ENCODE data around the gene NSRP1.
A peak's percentile ranks its signal among the peaks of the same experiment; 100 is the strongest.

Gene NSRP1

DNA sequence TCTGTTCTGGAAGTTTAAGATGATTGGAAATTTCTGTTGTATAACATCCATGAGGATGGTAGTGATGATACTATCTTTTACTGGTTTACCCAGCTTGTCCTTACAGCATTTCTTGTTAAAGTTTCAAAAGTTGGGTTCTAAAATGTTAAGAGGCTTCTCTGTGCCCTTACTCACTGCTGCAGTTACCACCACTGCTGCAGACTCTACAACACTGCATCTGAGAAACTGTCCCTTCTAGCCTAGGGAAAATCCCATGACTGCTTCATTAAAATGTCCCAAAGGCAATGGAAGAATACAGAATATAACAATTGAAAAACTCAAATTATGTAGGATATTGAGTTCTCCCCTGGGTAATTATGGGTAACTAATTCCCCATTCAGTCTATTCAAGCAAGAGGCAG is 3.8 kb upstream of the NSRP1 start:
- H3F3A ChIP-seq (ENCODE audit: insufficient read depth, low read length): peaks cover 16% of the 10 kb centered on the region
- no peaks in the 10 kb centered on the region for H3K27me3 ChIP-seq (replicated peaks; ENCODE audit: insufficient read depth, low read length)
- H3K36me3 ChIP-seq (replicated peaks; ENCODE audit: insufficient read depth, low read length): no peaks in the 10 kb centered on the region
- H3K79me2 ChIP-seq (ENCODE audit: low read length): peaks cover 12% of the 10 kb centered on the region
- peak overlapping the region; percentile 21 for H3K4me3 ChIP-seq (ENCODE audit: low read length)
- H4K20me1 ChIP-seq (ENCODE audit: insufficient read depth, low read length): no peaks in the 10 kb centered on the region
- peaks cover 20% of the 10 kb centered on the region for H3K4me1 ChIP-seq (ENCODE audit: low read length)
- peak overlapping the region; percentile 52 for H3K27ac ChIP-seq (ENCODE audit: low read length)
- no peaks in the 10 kb centered on the region for H3K9me3 ChIP-seq (replicated peaks; ENCODE audit: insufficient read depth, low read length)
- no peaks in the 10 kb centered on the region for H3K9me2 ChIP-seq (replicated peaks; ENCODE audit: insufficient read depth, low read length)
- peak overlapping the region; percentile 59 for H3K4me2 ChIP-seq (ENCODE audit: low read depth, low read length)
- H2AFZ ChIP-seq (ENCODE audit: low read length): peak overlapping the region; percentile 48
- DNase-seq: peak; percentile 14
- H3K9ac ChIP-seq (ENCODE audit: low read length): peak overlapping the region; percentile 1; the same call in 1 of the 2 replicates
- TF ChIP-seq, protein P1, sequence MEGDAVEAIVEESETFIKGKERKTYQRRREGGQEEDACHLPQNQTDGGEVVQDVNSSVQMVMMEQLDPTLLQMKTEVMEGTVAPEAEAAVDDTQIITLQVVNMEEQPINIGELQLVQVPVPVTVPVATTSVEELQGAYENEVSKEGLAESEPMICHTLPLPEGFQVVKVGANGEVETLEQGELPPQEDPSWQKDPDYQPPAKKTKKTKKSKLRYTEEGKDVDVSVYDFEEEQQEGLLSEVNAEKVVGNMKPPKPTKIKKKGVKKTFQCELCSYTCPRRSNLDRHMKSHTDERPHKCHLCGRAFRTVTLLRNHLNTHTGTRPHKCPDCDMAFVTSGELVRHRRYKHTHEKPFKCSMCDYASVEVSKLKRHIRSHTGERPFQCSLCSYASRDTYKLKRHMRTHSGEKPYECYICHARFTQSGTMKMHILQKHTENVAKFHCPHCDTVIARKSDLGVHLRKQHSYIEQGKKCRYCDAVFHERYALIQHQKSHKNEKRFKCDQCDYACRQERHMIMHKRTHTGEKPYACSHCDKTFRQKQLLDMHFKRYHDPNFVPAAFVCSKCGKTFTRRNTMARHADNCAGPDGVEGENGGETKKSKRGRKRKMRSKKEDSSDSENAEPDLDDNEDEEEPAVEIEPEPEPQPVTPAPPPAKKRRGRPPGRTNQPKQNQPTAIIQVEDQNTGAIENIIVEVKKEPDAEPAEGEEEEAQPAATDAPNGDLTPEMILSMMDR (IDR thresholded peaks at IDR 0.05; ENCODE audit: low read length): no peak
- TF ChIP-seq EZH2 (optimal IDR thresholded peaks at IDR 0.05; ENCODE audit: low read depth, low read length) (no peak), EZH2phosphoT487 (IDR thresholded peaks at IDR 0.05; ENCODE audit: low read length) (no peak)

DNA sequence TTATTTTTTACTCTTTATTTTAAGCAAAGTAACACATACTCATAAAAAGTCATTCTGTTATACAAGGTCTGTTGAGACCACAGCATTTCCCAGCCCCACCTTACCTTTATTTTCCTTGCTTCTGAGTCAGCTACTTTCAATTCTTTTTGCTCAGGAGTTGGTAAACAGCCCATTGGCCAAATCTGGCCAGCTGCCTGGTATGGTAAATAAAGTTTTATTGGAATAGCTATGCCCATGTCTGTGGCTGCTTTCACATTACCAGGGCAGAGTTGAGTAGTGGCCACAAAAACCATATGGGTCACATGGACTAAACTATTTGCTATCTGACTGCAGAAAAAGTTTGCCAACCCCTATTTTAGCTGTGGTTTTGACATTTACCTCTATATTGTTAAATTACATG is 3.4 kb upstream of the NSRP1 start:
- Histone ChIP-seq H4K20me1 (ENCODE audit: insufficient read depth, low read length) (no peaks in the 10 kb centered on the region), H3K9me3 (replicated peaks; ENCODE audit: insufficient read depth, low read length) (no peaks in the 10 kb centered on the region), H3K4me1 (ENCODE audit: low read length) (peaks cover 24% of the 10 kb centered on the region), H3K27ac (ENCODE audit: low read length) (peak overlapping the region; percentile 52; the same call in 1 of the 2 replicates), H3K79me2 (ENCODE audit: low read length) (peaks cover 16% of the 10 kb centered on the region), H3K4me3 (ENCODE audit: low read length) (peak overlapping the region; percentile 35), H3F3A (ENCODE audit: insufficient read depth, low read length) (peaks cover 16% of the 10 kb centered on the region), H3K27me3 (replicated peaks; ENCODE audit: insufficient read depth, low read length) (no peaks in the 10 kb centered on the region), H3K36me3 (replicated peaks; ENCODE audit: insufficient read depth, low read length) (no peaks in the 10 kb centered on the region), H3K4me2 (ENCODE audit: low read depth, low read length) (peak overlapping the region; percentile 59), H3K9ac (ENCODE audit: low read length) (peak overlapping the region; percentile 1; the same call in 1 of the 2 replicates), H3K9me2 (replicated peaks; ENCODE audit: insufficient read depth, low read length) (no peaks in the 10 kb centered on the region), H2AFZ (ENCODE audit: low read length) (peak overlapping the region; percentile 48)
- no peak for TF ChIP-seq EZH2phosphoT487 (IDR thresholded peaks at IDR 0.05; ENCODE audit: low read length)
- TF ChIP-seq, protein P1 (IDR thresholded peaks at IDR 0.05; ENCODE audit: low read length): no peak
- no peak for TF ChIP-seq EZH2 (optimal IDR thresholded peaks at IDR 0.05; ENCODE audit: low read depth, low read length)
- peak; percentile 88 for DNase-seq

DNA sequence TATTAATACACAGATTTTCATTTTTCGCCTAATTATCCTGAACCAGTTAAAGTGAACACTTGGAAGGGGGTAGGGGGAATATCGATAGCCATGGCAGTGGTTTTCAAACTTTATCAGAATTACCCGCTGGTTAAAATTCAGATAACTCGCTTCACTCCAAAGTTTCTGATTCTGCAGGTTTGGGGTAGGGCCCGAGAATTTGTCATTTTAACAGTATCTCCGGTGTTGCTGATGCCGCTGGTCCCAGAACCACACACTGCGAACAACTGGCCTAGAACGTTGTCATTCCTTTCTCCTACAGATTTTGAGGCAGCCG is 313 bp upstream of the NSRP1 start:
- H3K36me3 ChIP-seq (replicated peaks; ENCODE audit: insufficient read depth, low read length): 0 out of 2 replicates have a peak, but pooled peaks cover 9% of the 10 kb centered on the region
- H4K20me1 ChIP-seq (ENCODE audit: insufficient read depth, low read length): no peaks in the 10 kb centered on the region
- H2AFZ ChIP-seq (ENCODE audit: low read length): peak overlapping the region; percentile 95
- peak overlapping the region; percentile 87 for H3K9ac ChIP-seq (ENCODE audit: low read length)
- DNase-seq: no peak
- no peaks in the 10 kb centered on the region for H3K27me3 ChIP-seq (replicated peaks; ENCODE audit: insufficient read depth, low read length)
- H3F3A ChIP-seq (ENCODE audit: insufficient read depth, low read length): peaks cover 30% of the 10 kb centered on the region
- peak overlapping the region; percentile 40; the same call in 1 of the 2 replicates for H3K27ac ChIP-seq (ENCODE audit: low read length)
- no peaks in the 10 kb centered on the region for H3K9me2 ChIP-seq (replicated peaks; ENCODE audit: insufficient read depth, low read length)
- H3K4me1 ChIP-seq (ENCODE audit: low read length): peaks cover 25% of the 10 kb centered on the region
- H3K9me3 ChIP-seq (replicated peaks; ENCODE audit: insufficient read depth, low read length): no peaks in the 10 kb centered on the region
- peak overlapping the region; percentile 65; the same call in 1 of the 2 replicates for H3K4me2 ChIP-seq (ENCODE audit: low read depth, low read length)
- peak overlapping the region; percentile 93 for H3K4me3 ChIP-seq (ENCODE audit: low read length)
- TF ChIP-seq, protein P1 (IDR thresholded peaks at IDR 0.05; ENCODE audit: low read length): no peak
- TF ChIP-seq EZH2phosphoT487 (IDR thresholded peaks at IDR 0.05; ENCODE audit: low read length) (no peak), EZH2 (optimal IDR thresholded peaks at IDR 0.05; ENCODE audit: low read depth, low read length) (no peak)
- H3K79me2 ChIP-seq (ENCODE audit: low read length): peaks cover 40% of the 10 kb centered on the region
